Adrenal gland (tissue), 12 donors: Measurements from ENCODE around the gene SDC3. TPM values are rescaled to one million over a fixed set of nuclear protein-coding genes. Genes with fewer than 3 reads are reported as not detected.
"Not testable (repeated sequence)": the region's sequence is repeated elsewhere in the genome, so short reads cannot be mapped to it uniquely, and the experiment has no call there.

ENCODE experiments used
- DNase-seq, 7 donors: peaks; one replicate each; pipeline ENCODE4 v3.0.0-alpha.2; 2019 to 2020
- H3K27ac ChIP-seq, 5 donors: fragments of 200-600 bp; sonication (generic) in 4 of 5; 1 replicate in 3 of 5; 2 replicates in 2 of 5; pipeline versions ENCODE4 v1.5.1 to v1.8.0; 2016 to 2020; ENCODE audit warnings: mild to moderate bottlenecking in 1 of 5
- H3K27me3 ChIP-seq: fragments of 200-600 bp; 2 replicates; pipeline ENCODE4 v1.8.0; 2021
- H3K36me3 ChIP-seq, 2 donors: fragments of 200-600 bp; replicated peaks in 1 of 2; 1 replicate in 1 of 2; 2 replicates in 1 of 2; pipeline versions ENCODE4 v1.5.1 to v1.8.0; 2018 to 2022
- H3K4me1 ChIP-seq, 2 donors: fragments of 200-600 bp; replicated peaks in 1 of 2; 1 replicate in 1 of 2; 2 replicates in 1 of 2; pipeline versions ENCODE4 v1.5.1 to v1.8.0; 2018 to 2021
- H3K4me3 ChIP-seq, 4 donors: fragments of 200-600 bp; sonication (generic) in 3 of 4; one replicate each; pipeline ENCODE4 v1.5.1; 2016 to 2018
- H3K9me3 ChIP-seq, 3 donors: fragments of 200-600 bp; sonication (generic) in 1 of 3; replicated peaks in 1 of 3; 1 replicate in 2 of 3; 2 replicates in 1 of 3; pipeline versions ENCODE4 v1.5.1 to v1.8.0; 2016 to 2021
- CTCF ChIP-seq, 6 experiments: fragments of 450-650 bp in 4 of 6; fragments of 200-600 bp in 2 of 6; sonication (generic) in 1 of 6; IDR thresholded peaks; 1 replicate in 5 of 6; 2 replicates in 1 of 6; pipeline versions ENCODE4 v1.5.1 to v1.8.0; 2016 to 2021; ENCODE audit warnings: antibody characterized with exemption in 6 of 6, mild to moderate bottlenecking in 2 of 6, moderate library complexity in 1 of 6
- POLR2A ChIP-seq, 2 donors: fragments of 450-650 bp; IDR thresholded peaks; one replicate each; pipeline ENCODE4 v1.6.1; 2017; ENCODE audit warnings: antibody characterized with exemption in 2 of 2, mild to moderate bottlenecking in 2 of 2, moderate library complexity in 1 of 2
- WGBS, 4 donors: extraction: QIAGEN DNeasy Blood & Tissue Kit in 2 of 4; methylation state at CpG; one replicate each; pipeline versions ENCODE4 v1.1.5 to v1.1.7; 2013 to 2017; 5-methylcytosine and 5-hydroxymethylcytosine counted together
- intact Hi-C, 2 donors: fragments of 100-400 bp; cut with DNase I; formaldehyde crosslinking; loops; one replicate each; pipeline versions ENCODE4 v1.14.1 to v1.15.0; 2022 to 2023
- polyA plus RNA-seq, 3 donors: library from polyadenylated mRNA; stranded (reverse); fragments of 200-250 nt in 2 of 3; fragments of 350-450 nt in 1 of 3; fragmentation: Illumina TruSeq in 1 of 3; extraction: RNeasy Lipid Tissue Mini Kit (QIAGEN cat#74804) in 1 of 3; gene quantifications; one replicate each; pipeline ENCODE4 v1.2.3, GENCODE V29; 2013 to 2014
- total RNA-seq, 9 donors: library from RNA; depleted of rRNA in 4 of 9; stranded (reverse); fragments of >200 nt in 4 of 9; fragments of 120-200 nt in 1 of 9; fragmentation: NEBNext Ultra II Directional in 1 of 9; extraction: Animal tissue kit (Norgen Biotek cat#: 25700) in 1 of 9; gene quantifications; one replicate each; pipeline versions ENCODE4 v1.1.0 to v1.2.4, GENCODE V29; 2013 to 2023
- donor health status: healthy with polysubstance abuse.
- donor health status: Bipolar disorder and iron deficiency.
- donor health status: DM: yes; HTN: yes; CAD: no.
- donor health status: DM: no; HTN: no; CAD: no.
- donor health status: DM: no; HTN: no; CAD: no.
- donor health status: DM: yes; HTN: yes; CAD: no.

The SDC3 gene
- total and polyA plus RNA-seq, 12 donors, result 40.1 to 536 (median 188) TPM

GRCh38 chr1:30950053-30950452, 41.5 kb upstream of the SDC3 start:
- no peak overlapping the region for H3K4me3 ChIP-seq
- H3K9me3 ChIP-seq, result no peaks in the 10 kb centered on the region
- TF ChIP-seq CTCF (IDR thresholded peaks at IDR 0.05) (no peak), POLR2A (IDR thresholded peaks at IDR 0.05) (no peak)
- DNase-seq, result no peak
- WGBS, 4 donors, result 90 to 93% (median 93%) methylated on average over 5 of the region's 5 CpGs
- H3K4me1 ChIP-seq, result peaks cover 0 to under 1% of the 10 kb centered on the region in 2 donors
- H3K36me3 ChIP-seq, result peaks cover 0 to 83% of the 10 kb centered on the region in 2 donors
- H3K27me3 ChIP-seq, result no peaks in the 10 kb centered on the region
- H3K27ac ChIP-seq, result no peak overlapping the region
- intact Hi-C loops, result no loop called here

DNA sequence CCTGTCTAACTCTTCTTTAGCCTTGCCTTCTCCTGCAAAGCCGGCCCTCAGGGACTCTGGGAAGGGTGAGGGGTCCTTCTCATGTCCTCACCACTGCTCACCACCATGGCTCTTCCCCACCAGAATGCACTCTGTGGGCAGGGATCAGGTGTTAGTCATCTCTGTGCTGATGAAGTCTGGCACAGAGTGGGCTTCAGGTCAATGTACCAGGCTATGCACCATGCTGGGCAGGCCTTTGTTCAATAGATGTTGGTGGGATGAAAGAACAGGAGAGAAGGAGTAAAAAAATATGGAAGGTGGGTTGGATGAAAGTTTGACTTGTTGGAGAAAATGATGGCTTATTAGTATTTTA, 40.9 kb upstream of the SDC3 start:
- H3K27ac ChIP-seq, intact Hi-C loops, H3K4me3 ChIP-seq, H3K27me3 ChIP-seq, H3K9me3 ChIP-seq, DNase-seq, H3K4me1 ChIP-seq: not testable (repeated sequence)
- H3K36me3 ChIP-seq, result peaks cover 0 to 85% of the 10 kb centered on the region in 2 donors
- 100% methylated on average over 1 of the region's 1 CpG; no CpG with 5 or more reads in 2 of the 4 donors for WGBS, 4 donors

- H3K4me1 ChIP-seq, H3K9me3 ChIP-seq, H3K27me3 ChIP-seq, H3K27ac ChIP-seq, intact Hi-C loops, H3K4me3 ChIP-seq, DNase-seq: not testable (repeated sequence)
- H3K36me3 ChIP-seq, result peaks cover 0 to 80% of the 10 kb centered on the region in 2 donors
- WGBS, 4 donors, result 86 to 94% (median 87%) methylated on average over 1 of the region's 5 CpGs
Measured at GRCh38 chr1:30948813-30949486, 40.4 kb upstream of the SDC3 start.

DNA sequence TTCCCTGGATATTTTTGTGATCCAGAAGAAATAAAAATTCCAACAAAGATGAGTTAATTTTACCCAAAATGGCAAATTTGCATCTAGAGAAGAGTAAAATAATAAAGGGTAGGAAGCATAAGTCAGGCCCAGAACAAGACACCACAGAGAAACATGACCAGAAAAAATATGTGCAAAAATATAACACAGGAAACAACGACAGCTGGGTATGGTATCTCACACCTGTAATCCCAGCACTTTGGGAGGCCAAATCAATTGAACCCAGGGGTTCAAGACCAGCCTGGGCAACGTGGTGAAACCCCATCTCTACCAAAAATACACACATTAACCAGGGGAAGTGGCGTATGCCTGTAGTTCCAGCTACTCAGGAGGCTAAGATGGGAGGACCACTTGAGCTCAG, 39.7 kb upstream of the SDC3 start:
- no peaks in the 10 kb centered on the region for H3K27me3 ChIP-seq
- intact Hi-C loops, result no loop called here
- DNase-seq, result no peak
- peaks cover 0 to 78% of the 10 kb centered on the region in 2 donors for H3K36me3 ChIP-seq
- H3K27ac ChIP-seq, result no peak overlapping the region
- H3K4me1 ChIP-seq, result no peaks in the 10 kb centered on the region
- no peaks in the 10 kb centered on the region for H3K9me3 ChIP-seq
- TF ChIP-seq CTCF (IDR thresholded peaks at IDR 0.05), result no peak
- no peak for TF ChIP-seq POLR2A (IDR thresholded peaks at IDR 0.05)
- no peak overlapping the region for H3K4me3 ChIP-seq
- 91 to 95% (median 94%) methylated on average over 3 of the region's 3 CpGs for WGBS, 4 donors

DNA sequence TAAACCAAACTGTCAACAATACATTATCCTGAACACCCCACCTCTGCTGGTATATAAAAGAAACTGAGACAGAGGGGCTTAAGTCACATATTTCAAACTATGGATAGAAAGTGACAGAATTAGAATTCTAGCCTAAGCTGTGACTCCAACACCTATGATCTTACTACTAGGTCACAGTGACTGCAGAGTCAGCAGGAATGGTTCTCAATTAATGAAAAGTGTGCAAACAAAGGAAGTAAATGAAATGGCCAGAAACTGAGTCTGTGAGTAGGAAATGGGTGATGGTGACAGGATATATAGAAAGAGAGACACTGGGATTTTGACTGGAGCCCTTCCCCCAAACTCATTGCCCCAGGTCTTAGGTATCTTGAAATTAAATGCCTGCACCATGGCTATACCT, 38.7 kb upstream of the SDC3 start:
- peaks cover 0 to 7% of the 10 kb centered on the region in 2 donors for H3K4me1 ChIP-seq
- no peaks in the 10 kb centered on the region for H3K9me3 ChIP-seq
- DNase-seq, result no peak
- no peak overlapping the region for H3K27ac ChIP-seq
- H3K36me3 ChIP-seq, result peaks cover 0 to 81% of the 10 kb centered on the region in 2 donors
- H3K27me3 ChIP-seq, result no peaks in the 10 kb centered on the region
- intact Hi-C loops, result no loop called here
- H3K4me3 ChIP-seq, result no peak overlapping the region
- TF ChIP-seq POLR2A (IDR thresholded peaks at IDR 0.05), result no peak
- TF ChIP-seq CTCF (IDR thresholded peaks at IDR 0.05), result no peak
